Mucosa of descending colon (tissue), 3 donors: ENCODE measurements around the gene RTF2. TPM values are rescaled to one million over a fixed set of nuclear protein-coding genes. Genes with fewer than 3 reads are reported as not detected.
"Not testable (repeated sequence)": the region's sequence is repeated elsewhere in the genome, so short reads cannot be mapped to it uniquely, and the experiment has no call there.

ENCODE experiments used
- ATAC-seq: fragments of 200-7000 bp; cut with Tn5 transposase; one replicate; pipeline ENCODE4 v1.9.1; 2020; ENCODE audit warnings: mild to moderate bottlenecking, moderate library complexity
- DNase-seq, 3 donors: peaks; one replicate each; pipeline ENCODE4 v3.0.0-alpha.2; 2020
- H3K36me3 ChIP-seq: fragments of 200-600 bp; one replicate; pipeline ENCODE4 v1.8.0; 2021; ENCODE audit warnings: low read depth, mild to moderate bottlenecking
- H3K4me1 ChIP-seq: fragments of 200-600 bp; one replicate; pipeline ENCODE4 v1.8.0; 2021; ENCODE audit warnings: low read depth, mild to moderate bottlenecking
- H3K4me3 ChIP-seq: fragments of 200-600 bp; one replicate; pipeline ENCODE4 v1.8.0; 2021; ENCODE audit warnings: mild to moderate bottlenecking
- H3K9me3 ChIP-seq: fragments of 200-600 bp; one replicate; pipeline ENCODE4 v1.8.0; 2021; ENCODE audit warnings: mild to moderate bottlenecking
- intact Hi-C, 2 donors: fragments of 100-400 bp; cut with DNase I in 1 of 2; cut with micrococcal nuclease in 1 of 2; formaldehyde crosslinking; loops; one replicate each; pipeline versions ENCODE4 v1.11.0 to v1.11.1; 2022; cut with DNase I, micrococcal nuclease
- total RNA-seq, 3 donors: library from RNA; stranded (reverse); fragmentation: NEBNext Ultra II Directional in 2 of 3; extraction: Animal tissue kit (Norgen Biotek cat#: 25700) in 2 of 3; gene quantifications; one replicate each; pipeline versions ENCODE4 v1.2.1 to v1.2.4, GENCODE V29; 2021 to 2023
- TF ChIP-seq, protein P1 (sequence below): fragments of 200-600 bp; IDR thresholded peaks from one replicate; pipeline ENCODE4 v1.8.0; 2022; ENCODE audit warnings: antibody characterized with exemption, mild to moderate bottlenecking
- donor health status: DM: no; HTN: no; CAD: no; lungs with moderate emphysema.
- donor health status: DM: no; HTN: no; CAD: no.
- donor health status: DM: no; HTN: yes; CAD: no.

Gene RTF2
- total RNA-seq, 3 donors from 2014 or later: 74.5 to 87.0 (median 76.4) TPM

DNA sequence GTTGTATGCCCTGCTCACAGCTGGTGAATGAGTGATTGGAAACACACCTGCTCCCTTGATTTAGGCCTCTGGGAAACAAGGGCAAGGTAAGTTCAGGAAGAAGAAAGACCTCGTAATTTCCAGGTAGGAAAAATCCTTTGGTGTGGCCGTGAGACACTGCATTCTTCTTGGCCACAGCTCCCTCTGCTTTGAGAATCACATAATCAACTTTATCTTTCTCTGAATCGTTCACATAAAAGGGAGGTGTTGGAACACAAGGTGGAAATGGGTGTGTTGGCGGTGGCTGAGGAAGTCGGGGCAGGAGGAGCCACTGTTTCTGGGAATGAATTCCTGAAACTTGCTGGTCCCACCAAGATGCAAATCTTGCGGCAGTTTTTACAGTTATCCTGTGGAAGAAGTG, 90.5 kb downstream of the RTF2 start:
- no peak for ATAC-seq
- intact Hi-C loops: loop anchor here in 1 of 2 donors (10.0 kb wide), 1 partner anchor 506 kb away; no protein-coding TSS in a partner anchor
- DNase-seq: peak in 1 of 3 donors; percentile 1
- TF ChIP-seq, protein P1, sequence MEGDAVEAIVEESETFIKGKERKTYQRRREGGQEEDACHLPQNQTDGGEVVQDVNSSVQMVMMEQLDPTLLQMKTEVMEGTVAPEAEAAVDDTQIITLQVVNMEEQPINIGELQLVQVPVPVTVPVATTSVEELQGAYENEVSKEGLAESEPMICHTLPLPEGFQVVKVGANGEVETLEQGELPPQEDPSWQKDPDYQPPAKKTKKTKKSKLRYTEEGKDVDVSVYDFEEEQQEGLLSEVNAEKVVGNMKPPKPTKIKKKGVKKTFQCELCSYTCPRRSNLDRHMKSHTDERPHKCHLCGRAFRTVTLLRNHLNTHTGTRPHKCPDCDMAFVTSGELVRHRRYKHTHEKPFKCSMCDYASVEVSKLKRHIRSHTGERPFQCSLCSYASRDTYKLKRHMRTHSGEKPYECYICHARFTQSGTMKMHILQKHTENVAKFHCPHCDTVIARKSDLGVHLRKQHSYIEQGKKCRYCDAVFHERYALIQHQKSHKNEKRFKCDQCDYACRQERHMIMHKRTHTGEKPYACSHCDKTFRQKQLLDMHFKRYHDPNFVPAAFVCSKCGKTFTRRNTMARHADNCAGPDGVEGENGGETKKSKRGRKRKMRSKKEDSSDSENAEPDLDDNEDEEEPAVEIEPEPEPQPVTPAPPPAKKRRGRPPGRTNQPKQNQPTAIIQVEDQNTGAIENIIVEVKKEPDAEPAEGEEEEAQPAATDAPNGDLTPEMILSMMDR: no peak
- Histone ChIP-seq H3K9me3 (no peaks in the 10 kb centered on the region), H3K4me1 (no peaks in the 10 kb centered on the region), H3K4me3 (no peak overlapping the region), H3K36me3 (no peaks in the 10 kb centered on the region)

DNA sequence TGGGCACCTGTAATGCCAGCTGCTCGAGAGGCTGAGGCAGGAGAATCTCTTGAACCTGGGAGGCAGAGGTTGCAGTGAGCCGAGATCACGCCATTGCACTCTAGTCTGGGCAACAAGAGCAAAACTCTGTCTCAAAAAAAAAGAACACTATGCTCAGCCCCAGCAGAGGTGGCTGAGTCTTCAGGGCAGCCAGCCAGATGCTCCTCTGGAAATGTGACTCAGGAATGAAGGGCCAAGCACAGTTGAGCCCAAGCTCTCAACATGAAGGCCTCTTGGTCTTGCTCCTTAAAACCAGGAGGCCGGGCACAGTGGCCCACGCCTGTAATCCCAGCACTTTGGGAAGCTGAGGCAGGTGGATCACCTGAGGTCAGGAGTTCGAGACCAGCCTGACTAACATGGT, 96.1 kb downstream of the RTF2 start:
- intact Hi-C loops, H3K36me3 ChIP-seq, H3K4me3 ChIP-seq, H3K4me1 ChIP-seq, ATAC-seq, H3K9me3 ChIP-seq: not testable (repeated sequence)
- DNase-seq: peak in 1 of 3 donors; percentile 10

DNA sequence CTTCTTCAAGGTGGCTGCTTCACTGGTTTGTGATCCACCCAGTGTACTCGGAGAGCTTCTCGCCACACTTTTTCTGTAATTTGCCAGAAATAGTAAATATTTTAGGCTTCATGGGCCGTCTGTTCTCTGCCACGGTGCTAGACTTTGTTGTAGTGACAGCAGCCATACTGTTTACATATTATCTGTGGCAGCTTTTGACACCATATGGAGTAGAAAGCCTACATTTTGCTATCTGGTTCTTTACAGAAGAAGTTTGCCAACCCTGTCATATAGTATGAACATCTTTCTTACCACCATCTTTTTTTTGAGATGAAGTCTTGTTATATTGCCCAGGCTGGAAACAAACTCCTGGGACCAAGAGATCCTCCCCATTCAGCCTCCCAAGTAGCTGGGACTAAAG, 97.1 kb downstream of the RTF2 start:
- TF ChIP-seq, protein P1: no peak
- intact Hi-C loops: no loop called here
- Histone ChIP-seq H3K4me1 (no peaks in the 10 kb centered on the region), H3K36me3 (no peaks in the 10 kb centered on the region), H3K9me3 (no peaks in the 10 kb centered on the region), H3K4me3 (no peak overlapping the region)
- DNase-seq (no peak), ATAC-seq (no peak)

DNA sequence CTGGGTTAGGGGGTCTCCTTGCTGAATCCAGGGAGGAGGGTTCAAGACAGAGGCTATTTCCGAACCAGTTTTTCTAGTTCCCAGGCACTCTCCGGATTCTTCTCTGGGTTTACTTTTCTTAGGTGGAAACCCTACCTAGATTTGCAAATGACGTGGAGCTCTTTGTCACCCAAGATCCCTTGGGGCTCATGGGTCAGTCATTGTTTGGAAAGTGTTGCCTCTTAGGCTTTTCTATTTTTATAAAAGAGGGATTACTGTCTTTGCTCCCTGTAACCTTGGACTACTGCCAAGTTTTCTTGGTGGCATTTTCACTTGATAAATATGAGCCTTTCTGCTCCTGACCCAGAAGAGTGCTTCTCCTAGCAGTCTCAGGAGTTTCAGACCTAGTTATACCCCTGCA, 98.2 kb downstream of the RTF2 start:
- ATAC-seq (no peak), DNase-seq (no peak)
- H3K4me1 ChIP-seq: no peaks in the 10 kb centered on the region
- H3K36me3 ChIP-seq: no peaks in the 10 kb centered on the region
- H3K4me3 ChIP-seq: no peak overlapping the region
- intact Hi-C loops: no loop called here
- no peaks in the 10 kb centered on the region for H3K9me3 ChIP-seq
- TF ChIP-seq, protein P1: no peak

Other genes with a start within 250 kb of the RTF2 start
- not detected for gene MC3R, start 219.9 kb upstream of the RTF2 start, total RNA-seq
- gene FAM210B, start 109.7 kb upstream of the RTF2 start, total RNA-seq: 10 to 100 TPM; 27.5 to 49.5 (median 31.5) TPM
- gene AURKA, start 76.4 kb upstream of the RTF2 start, total RNA-seq: 10 to 100 TPM in 2 of 3 donors, 1 to 10 TPM in 1; 7.9 to 24.8 (median 11.2) TPM
- gene CSTF1, start 76.0 kb upstream of the RTF2 start, total RNA-seq: 10 to 100 TPM; 23.0 to 27.3 (median 25.2) TPM
- 1 to 10 TPM in 1 of 3 donors, under 1 TPM in 2; 0.61 to 1.0 (median 0.77) TPM for gene CASS4, start 56.4 kb upstream of the RTF2 start, total RNA-seq
- gene FAM209A, start 56.1 kb downstream of the RTF2 start, total RNA-seq: under 1 TPM; 0.32 to 0.77 (median 0.44) TPM
- gene FAM209B, start 64.6 kb downstream of the RTF2 start, total RNA-seq: not detected
- 10 to 100 TPM in 1 of 3 donors, under 1 TPM in 2; 0.52 to 12.4 (median 0.75) TPM for gene TFAP2C, start 160.7 kb downstream of the RTF2 start, total RNA-seq